ENCODE results near the gene IMPG1. TPM values are rescaled to one million over a fixed set of nuclear protein-coding genes. Genes with fewer than 3 reads are reported as not detected.

Gene IMPG1
- total RNA-seq, 1 experiment from 2014 or later: not detected

DNA sequence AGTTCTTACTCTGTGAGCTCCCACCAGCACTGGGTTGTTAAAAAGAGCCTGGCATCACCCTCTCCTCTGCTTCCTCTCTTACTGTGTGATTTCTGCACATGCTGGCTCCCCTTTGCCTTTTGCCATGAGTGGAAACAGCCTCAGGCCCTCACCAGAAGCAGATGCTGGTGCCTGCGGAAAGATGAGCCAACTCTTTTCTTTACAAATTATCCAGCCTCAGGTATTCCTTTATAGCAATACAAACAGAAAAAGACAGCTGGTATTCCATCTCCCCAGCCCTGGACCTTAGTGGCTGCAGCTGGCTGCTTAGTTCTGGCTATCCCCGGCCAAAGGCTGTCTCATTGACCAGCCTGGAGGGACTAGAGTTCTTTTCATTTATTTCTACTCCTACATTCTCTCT, 129.1 kb downstream of the IMPG1 start:
- Histone ChIP-seq H3K79me2 (ENCODE audit: insufficient read depth, low read length) (no peaks in the 10 kb centered on the region), H3K79me1 (ENCODE audit: insufficient read depth, low read depth, low read length, poor library complexity, severe bottlenecking) (no peaks in the 10 kb centered on the region), H3K9ac (ENCODE audit: extremely low read depth, insufficient read length, low read length) (no peak overlapping the region), H4K91ac (ENCODE audit: insufficient read length, low read depth, low read length) (no peak overlapping the region), H4K8ac (replicated peaks; ENCODE audit: insufficient read length, low read depth, low read length) (no peak overlapping the region), H2BK5ac (ENCODE audit: insufficient read length, low read length) (no peak overlapping the region), H2AFZ (ENCODE audit: low read length) (no peak overlapping the region), H3K4me2 (ENCODE audit: insufficient read depth, insufficient read length, low read length) (no peak overlapping the region), H2BK120ac (ENCODE audit: low read depth, low read length, poor library complexity, severe bottlenecking) (no peak overlapping the region), H3K23ac (ENCODE audit: insufficient read length, low read depth, low read length) (no peak overlapping the region), H3K4ac (ENCODE audit: low read depth, low read length) (no peak overlapping the region), H3K23me2 (ENCODE audit: insufficient read length, low read depth, low read length, poor library complexity, severe bottlenecking) (no peaks in the 10 kb centered on the region), H3K27ac (ENCODE audit: insufficient read length, low read depth, low read length) (no peak overlapping the region), H2BK15ac (ENCODE audit: low read depth, low read length) (no peak overlapping the region), H2BK12ac (ENCODE audit: insufficient read length, low read depth, low read length) (no peak overlapping the region), H3K14ac (ENCODE audit: insufficient read depth, low read length) (no peak overlapping the region), H3K18ac (ENCODE audit: insufficient read length, low read depth, low read length) (no peak overlapping the region), H2AK5ac (ENCODE audit: insufficient read length, low read length) (no peak overlapping the region), H2BK20ac (ENCODE audit: low read depth, low read length, poor library complexity, severe bottlenecking) (no peak overlapping the region), H3T11ph (ENCODE audit: low read length) (no peak overlapping the region), H4K20me1 (ENCODE audit: control insufficient read depth, insufficient read depth, insufficient read length) (no peaks in the 10 kb centered on the region), H3K9me3 (ENCODE audit: control insufficient read depth, low read depth, low read length) (no peaks in the 10 kb centered on the region), H4K5ac (ENCODE audit: insufficient read length, low read depth, low read length) (no peak overlapping the region), H3K27me3 (ENCODE audit: insufficient read depth, low read length) (no peaks in the 10 kb centered on the region), H3K56ac (ENCODE audit: insufficient read length, low read depth, low read length) (no peak overlapping the region), H3K4me1 (ENCODE audit: insufficient read depth, low read length) (0 out of 2 replicates have a peak, but pooled peaks cover 2% of the 10 kb centered on the region)
- H3K9me3 Mint-ChIP-seq: peaks cover 0 to 6% of the 10 kb centered on the region in 2 experiments; a peak in 2 of 5 replicates
- no CpG with 5 or more reads among the region's 2 CpGs for WGBS (ENCODE audit: extremely low coverage, insufficient read length, low lambda C conversion rate)
- no peak overlapping the region for H3K27ac Mint-ChIP-seq
- no peak for TF ChIP-seq CTCF (conservative IDR thresholded peaks at IDR 0.05)
- H3K4me3 Mint-ChIP-seq: no peak overlapping the region
- no peaks in the 10 kb centered on the region for H3K36me3 Mint-ChIP-seq (ENCODE audit: insufficient read depth in 1 of 3, low read depth in 3 of 3)
- H3K27me3 Mint-ChIP-seq (ENCODE audit: low read depth): peaks cover 36% of the 10 kb centered on the region
- peaks cover 12% of the 10 kb centered on the region in 2 experiments for H3K4me1 Mint-ChIP-seq
- no peak for DNase-seq
